Muscle layer of duodenum (tissue), 2 donors: ENCODE data around the gene BCHE.

Experiments
- H3K27ac ChIP-seq: one replicate; pipeline ENCODE4 v1.7.0; 2013; ENCODE audit warnings: mild to moderate bottlenecking, low read length
- H3K27me3 ChIP-seq: one replicate; pipeline ENCODE4 v1.7.0; 2013; ENCODE audit warnings: low read depth, mild to moderate bottlenecking, control low read depth, low read length
- H3K36me3 ChIP-seq, 2 donors: one replicate each; pipeline ENCODE4 v1.7.0; 2013; ENCODE audit warnings: low read length in 2 of 2, control low read depth in 1 of 2, mild to moderate bottlenecking in 1 of 2; ENCODE audit not compliant: insufficient read depth in 2 of 2, control insufficient read depth in 1 of 2
- H3K4me1 ChIP-seq, 2 donors: one replicate each; pipeline ENCODE4 v1.7.0; 2013; ENCODE audit warnings: low read length in 2 of 2, mild to moderate bottlenecking in 2 of 2, control low read depth in 1 of 2, moderate library complexity in 1 of 2; ENCODE audit not compliant: insufficient read depth in 2 of 2, control insufficient read depth in 1 of 2
- H3K4me3 ChIP-seq, 2 donors: one replicate each; pipeline ENCODE4 v1.7.0; 2013; ENCODE audit warnings: low read length in 2 of 2, low read depth in 1 of 2, mild to moderate bottlenecking in 1 of 2
- H3K9me3 ChIP-seq, 2 donors: one replicate each; pipeline ENCODE4 v1.7.0; 2013; ENCODE audit warnings: low read length in 2 of 2, control low read depth in 1 of 2, mild to moderate bottlenecking in 1 of 2; ENCODE audit not compliant: control insufficient read depth in 1 of 2
- donor health status: healthy.

The BCHE gene

DNA sequence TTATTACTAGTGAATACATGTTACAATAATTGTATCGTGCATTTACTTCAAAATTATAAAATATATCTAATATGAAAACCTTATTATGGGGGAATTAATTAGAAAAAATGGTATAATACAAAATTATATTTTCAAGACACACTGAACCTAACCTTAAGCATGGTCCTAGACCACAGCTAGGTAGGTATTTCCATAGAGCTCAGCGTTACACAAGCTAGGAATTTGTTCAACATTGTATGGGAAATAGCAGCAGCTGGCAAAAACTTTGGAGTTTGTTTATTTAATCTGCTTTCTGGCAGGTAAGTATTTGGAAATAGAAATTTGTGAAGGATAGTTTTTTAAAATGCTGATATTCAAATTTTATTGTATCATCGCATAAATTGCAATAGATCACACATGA is 52.9 kb downstream of the BCHE start:
- H3K4me3 ChIP-seq: no peak overlapping the region
- H3K36me3 ChIP-seq: no peaks in the 10 kb centered on the region
- no peaks in the 10 kb centered on the region for H3K9me3 ChIP-seq
- no peak overlapping the region for H3K27ac ChIP-seq
- no peaks in the 10 kb centered on the region for H3K4me1 ChIP-seq
- H3K27me3 ChIP-seq: no peaks in the 10 kb centered on the region

DNA sequence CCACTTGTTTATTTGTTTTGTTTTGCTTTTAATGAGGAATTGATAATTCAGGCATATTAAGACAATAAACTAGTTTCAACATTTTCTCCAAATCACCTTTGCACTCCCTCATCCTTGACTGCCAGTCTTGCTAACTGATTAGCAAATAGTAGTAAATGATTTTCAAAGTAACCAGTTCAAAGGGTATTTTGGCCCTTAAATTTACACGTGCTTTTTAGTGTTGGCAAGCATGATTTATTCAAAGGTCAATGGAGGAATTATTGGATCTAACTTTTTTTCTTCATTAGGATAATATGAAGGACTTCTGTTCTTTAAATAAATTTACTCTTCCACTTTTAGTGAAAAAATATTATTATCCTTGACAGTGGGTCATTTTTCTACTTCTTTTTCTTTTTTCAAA is 53.8 kb downstream of the BCHE start:
- H3K4me3 ChIP-seq: no peak overlapping the region
- H3K27ac ChIP-seq: no peak overlapping the region
- no peaks in the 10 kb centered on the region for H3K9me3 ChIP-seq
- no peaks in the 10 kb centered on the region for H3K36me3 ChIP-seq
- no peaks in the 10 kb centered on the region for H3K27me3 ChIP-seq
- H3K4me1 ChIP-seq: no peaks in the 10 kb centered on the region

DNA sequence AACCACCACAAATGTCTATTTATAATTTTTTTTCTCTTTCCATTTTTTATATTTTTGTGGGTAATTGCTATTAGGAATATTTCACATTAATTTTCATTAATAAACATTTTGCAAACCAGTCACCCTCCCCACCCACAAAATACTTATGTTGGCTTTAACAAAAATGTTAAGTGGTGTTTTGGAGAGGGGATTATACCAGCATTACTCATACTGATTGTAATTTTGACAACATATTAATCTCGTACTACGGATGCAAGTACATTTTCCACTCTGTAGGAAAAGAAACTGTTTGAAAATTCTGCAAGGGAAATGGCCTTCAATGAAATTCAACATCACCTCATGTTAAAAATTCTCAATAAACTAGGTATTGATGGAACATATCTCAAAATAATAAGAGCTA is 58.3 kb downstream of the BCHE start:
- H3K27ac ChIP-seq: no peak overlapping the region
- H3K4me3 ChIP-seq: no peak overlapping the region
- no peaks in the 10 kb centered on the region for H3K27me3 ChIP-seq
- H3K4me1 ChIP-seq: no peaks in the 10 kb centered on the region
- H3K36me3 ChIP-seq: no peaks in the 10 kb centered on the region
- no peaks in the 10 kb centered on the region for H3K9me3 ChIP-seq

DNA sequence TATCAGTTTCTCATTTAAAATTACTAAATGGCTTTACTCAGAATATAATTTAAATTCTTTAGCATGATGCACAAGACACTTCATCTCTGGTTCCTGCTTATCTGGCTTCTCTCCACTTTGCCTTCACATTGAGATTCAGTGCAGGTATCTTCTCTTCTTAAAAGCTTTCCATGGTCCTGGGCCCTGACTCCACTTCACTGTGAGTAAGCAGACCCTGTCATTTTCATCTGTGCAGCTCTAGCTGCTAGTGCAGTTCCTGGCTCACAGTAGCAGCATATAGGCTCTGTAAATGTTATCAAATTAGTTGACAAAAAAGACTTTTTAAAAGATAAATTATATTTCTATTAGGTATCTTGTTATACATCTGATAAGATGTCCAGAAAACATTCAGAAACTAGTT is 58.8 kb downstream of the BCHE start:
- no peaks in the 10 kb centered on the region for H3K4me1 ChIP-seq
- no peaks in the 10 kb centered on the region for H3K9me3 ChIP-seq
- no peak overlapping the region for H3K4me3 ChIP-seq
- H3K36me3 ChIP-seq: no peaks in the 10 kb centered on the region
- H3K27ac ChIP-seq: no peak overlapping the region
- H3K27me3 ChIP-seq: no peaks in the 10 kb centered on the region

DNA sequence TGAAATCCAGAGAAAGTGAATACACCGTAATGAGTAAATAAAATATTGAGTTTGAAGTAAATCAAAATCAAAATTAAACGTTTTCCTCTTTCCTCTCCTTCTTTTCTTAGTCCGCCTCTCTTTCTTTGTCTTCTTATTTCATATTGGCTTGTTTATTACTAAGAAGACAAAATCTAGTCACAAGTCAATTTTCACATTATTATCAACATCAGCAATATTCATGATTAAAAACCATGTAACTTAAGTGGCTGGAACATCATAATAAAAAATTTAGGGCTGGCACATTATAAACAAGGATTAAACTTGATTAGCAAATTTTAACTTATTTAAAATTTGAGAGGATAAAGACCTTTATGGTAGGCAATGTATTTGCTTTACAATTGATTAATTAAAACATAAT is 61.4 kb downstream of the BCHE start:
- Histone ChIP-seq H3K4me1 (no peaks in the 10 kb centered on the region), H3K4me3 (no peak overlapping the region), H3K27me3 (no peaks in the 10 kb centered on the region), H3K27ac (no peak overlapping the region), H3K9me3 (no peaks in the 10 kb centered on the region), H3K36me3 (no peaks in the 10 kb centered on the region)

DNA sequence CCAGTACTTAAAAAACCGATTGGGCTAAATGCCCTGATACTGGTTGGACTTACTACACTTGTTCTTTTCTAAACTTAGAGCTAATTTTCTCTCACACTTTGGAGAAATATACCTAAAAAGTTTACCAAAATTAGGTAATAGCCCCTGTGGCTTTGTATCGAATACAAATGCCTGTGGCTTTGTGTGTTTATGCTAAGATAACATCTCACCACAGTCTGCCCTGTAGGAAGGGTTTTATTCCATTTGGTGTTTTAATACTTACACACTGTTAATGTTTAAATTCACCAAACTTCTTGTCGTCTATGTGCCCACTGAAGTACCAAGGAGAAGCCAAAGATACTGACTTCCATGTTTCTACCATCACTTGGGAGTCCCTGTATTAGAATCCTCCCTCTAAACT is 66.4 kb downstream of the BCHE start:
- H3K36me3 ChIP-seq: no peaks in the 10 kb centered on the region
- no peak overlapping the region for H3K27ac ChIP-seq
- H3K4me1 ChIP-seq: no peaks in the 10 kb centered on the region
- H3K4me3 ChIP-seq: no peak overlapping the region
- H3K27me3 ChIP-seq: no peaks in the 10 kb centered on the region
- peaks cover 0 to 6% of the 10 kb centered on the region in 2 donors for H3K9me3 ChIP-seq

DNA sequence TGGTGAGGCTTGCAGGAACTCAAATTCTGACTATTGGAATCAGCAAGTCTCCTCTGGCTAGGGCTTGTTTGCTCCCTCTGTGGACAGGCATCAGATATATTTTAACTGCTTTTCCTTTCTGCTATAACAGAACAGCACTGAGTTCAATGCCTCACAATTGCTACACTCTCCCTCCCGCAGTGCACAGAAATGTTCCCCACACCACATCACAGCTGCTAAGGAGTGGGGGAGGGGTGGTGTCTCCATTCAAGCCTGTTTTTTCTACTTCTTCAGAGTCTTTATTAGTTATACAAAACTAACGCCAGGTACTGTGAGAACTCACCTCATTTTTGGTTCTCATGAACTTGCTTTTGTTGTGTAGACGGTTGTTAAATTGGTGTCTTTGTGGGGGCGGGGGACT is 68.5 kb downstream of the BCHE start:
- Histone ChIP-seq H3K36me3 (no peaks in the 10 kb centered on the region), H3K4me1 (no peaks in the 10 kb centered on the region), H3K27ac (no peak overlapping the region), H3K27me3 (no peaks in the 10 kb centered on the region), H3K4me3 (no peak overlapping the region), H3K9me3 (peaks cover 0 to 6% of the 10 kb centered on the region in 2 donors)

DNA sequence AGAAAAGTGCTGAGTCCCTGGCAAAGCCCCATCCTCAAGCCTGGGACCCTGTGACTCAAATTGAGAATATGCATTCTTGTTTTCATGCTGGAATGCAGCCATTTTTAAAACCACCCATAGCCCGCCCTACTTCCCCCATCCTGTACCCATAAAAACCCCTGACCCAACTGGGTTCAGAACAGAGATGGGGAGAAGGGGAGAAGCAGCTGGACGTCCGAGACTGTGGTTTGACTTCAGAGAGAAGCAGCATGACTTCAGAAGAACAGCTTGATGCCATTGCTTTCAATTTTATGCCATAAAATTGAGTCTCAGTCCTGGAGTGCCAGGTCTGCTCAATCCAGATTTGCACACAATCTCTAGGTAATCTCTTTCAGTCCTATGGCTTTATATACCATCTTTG is 78.2 kb downstream of the BCHE start:
- Histone ChIP-seq H3K4me3 (no peak overlapping the region), H3K4me1 (no peaks in the 10 kb centered on the region), H3K9me3 (no peaks in the 10 kb centered on the region), H3K27ac (no peak overlapping the region), H3K27me3 (no peaks in the 10 kb centered on the region), H3K36me3 (no peaks in the 10 kb centered on the region)

DNA sequence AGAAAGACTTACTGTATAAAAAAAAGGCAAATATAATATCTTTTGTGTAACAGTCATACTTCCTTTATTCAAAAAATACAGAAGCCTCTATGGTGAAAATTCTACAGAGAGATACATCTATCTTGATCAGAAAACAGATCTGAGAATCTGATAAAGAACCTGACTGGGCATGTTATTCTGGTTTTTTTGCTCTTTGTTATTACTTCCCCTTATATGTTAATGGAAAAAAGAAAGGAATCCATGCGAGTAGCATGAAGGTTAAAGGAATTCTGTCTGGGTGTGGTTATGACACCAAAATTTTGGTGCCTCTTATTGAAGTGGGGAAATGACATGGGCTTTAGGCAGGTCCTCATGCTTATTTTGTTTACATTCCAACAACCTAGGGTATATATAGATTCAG is 81.7 kb downstream of the BCHE start:
- Histone ChIP-seq H3K4me3 (no peak overlapping the region), H3K9me3 (no peaks in the 10 kb centered on the region), H3K4me1 (no peaks in the 10 kb centered on the region), H3K36me3 (no peaks in the 10 kb centered on the region), H3K27ac (no peak overlapping the region), H3K27me3 (no peaks in the 10 kb centered on the region)

DNA sequence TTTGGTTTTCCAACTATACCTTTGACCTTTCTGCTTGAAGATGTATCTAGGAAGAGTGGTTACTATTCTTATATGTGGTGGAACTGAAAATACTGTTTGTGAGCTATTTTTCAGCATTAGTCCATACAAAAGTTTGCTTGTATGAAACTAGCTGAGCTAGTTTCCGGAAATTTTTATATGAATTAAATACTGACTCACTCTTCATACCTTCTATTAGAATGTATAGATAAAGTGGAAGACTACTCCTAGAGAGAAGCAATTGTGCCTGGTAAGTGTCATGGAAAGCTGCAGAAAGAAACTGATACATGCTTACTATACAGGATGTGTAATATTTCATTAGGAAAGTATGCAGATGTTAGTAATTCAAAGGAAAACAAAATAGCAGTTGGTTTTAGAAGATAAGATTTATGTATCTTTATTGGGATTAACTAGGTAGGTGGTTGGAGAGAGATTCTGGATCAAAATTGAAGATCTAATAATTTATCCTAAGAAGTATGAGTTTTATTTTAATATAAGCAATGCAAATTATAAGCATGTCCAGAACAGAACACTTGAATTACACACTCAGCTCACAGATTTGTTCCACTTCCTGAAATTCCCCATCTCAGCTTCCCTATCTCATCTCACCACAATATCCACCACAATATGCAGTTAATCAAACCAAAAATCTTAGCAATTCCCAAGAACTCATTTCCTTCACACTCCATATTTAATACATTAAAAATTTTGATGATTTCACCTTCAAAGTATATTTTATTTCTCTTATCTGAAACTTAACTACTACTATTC is 82.8 kb downstream of the BCHE start:
- no peaks in the 10 kb centered on the region for H3K9me3 ChIP-seq
- H3K27me3 ChIP-seq: no peaks in the 10 kb centered on the region
- H3K36me3 ChIP-seq: no peaks in the 10 kb centered on the region
- H3K4me3 ChIP-seq: no peak overlapping the region
- no peaks in the 10 kb centered on the region for H3K4me1 ChIP-seq
- no peak overlapping the region for H3K27ac ChIP-seq

DNA sequence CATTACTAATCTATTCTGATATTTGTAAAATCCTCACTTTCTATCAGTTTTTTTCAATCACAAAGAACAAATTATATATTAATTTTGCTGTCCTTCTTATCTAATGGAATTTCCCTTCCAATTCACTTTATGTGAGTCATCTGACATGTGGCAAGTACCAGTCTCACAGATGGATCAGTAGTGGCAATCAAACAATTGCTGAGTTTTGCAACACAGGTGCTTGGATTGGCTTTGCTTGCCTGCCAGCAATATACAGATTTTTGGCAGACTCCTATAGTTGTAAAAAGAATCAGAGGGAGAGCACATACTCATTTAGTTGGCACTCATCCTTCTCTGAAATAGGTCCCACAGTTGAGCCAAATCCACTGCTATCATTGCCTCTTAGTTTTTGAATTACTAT is 83.7 kb downstream of the BCHE start:
- H3K4me3 ChIP-seq: no peak overlapping the region
- H3K27me3 ChIP-seq: no peaks in the 10 kb centered on the region
- H3K9me3 ChIP-seq: no peaks in the 10 kb centered on the region

DNA sequence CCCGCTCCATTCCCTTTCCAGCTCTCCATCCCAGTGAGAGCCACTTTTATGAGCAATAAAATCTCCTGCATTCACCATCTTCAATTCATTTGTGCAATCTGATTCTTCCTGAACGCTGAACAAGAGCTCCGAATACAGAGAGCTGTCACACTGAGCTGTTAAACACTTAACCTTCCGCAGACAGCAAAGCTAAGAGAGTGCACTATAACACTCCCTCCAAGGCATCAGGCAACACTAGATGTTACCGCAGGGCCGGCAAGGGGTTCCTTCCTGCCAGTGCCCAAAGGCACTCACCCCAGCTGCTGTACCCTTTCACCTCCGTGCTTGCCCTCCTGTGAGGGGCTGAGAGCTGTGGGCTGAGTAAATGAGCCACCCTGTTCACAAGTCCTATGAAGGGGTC is 85.6 kb downstream of the BCHE start:
- H3K4me1 ChIP-seq: peaks cover 0 to 9% of the 10 kb centered on the region in 2 donors
- no peak overlapping the region for H3K27ac ChIP-seq
- no peaks in the 10 kb centered on the region for H3K9me3 ChIP-seq
- no peak overlapping the region for H3K4me3 ChIP-seq
- H3K36me3 ChIP-seq: no peaks in the 10 kb centered on the region
- H3K27me3 ChIP-seq: no peaks in the 10 kb centered on the region

More for the DNA sequence above, 83.7 kb downstream of the BCHE start:
- Histone ChIP-seq H3K36me3 (no peaks in the 10 kb centered on the region), H3K27ac (no peak overlapping the region), H3K4me1 (no peaks in the 10 kb centered on the region)
